ENCODE results near the gene LDHD. TPM values are rescaled to one million over a fixed set of nuclear protein-coding genes. Genes with fewer than 3 reads are reported as not detected.

Gene LDHD
- total RNA-seq, 4 donors from 2014 or later = 2.5 to 37.0 (median 22.4) TPM

DNA sequence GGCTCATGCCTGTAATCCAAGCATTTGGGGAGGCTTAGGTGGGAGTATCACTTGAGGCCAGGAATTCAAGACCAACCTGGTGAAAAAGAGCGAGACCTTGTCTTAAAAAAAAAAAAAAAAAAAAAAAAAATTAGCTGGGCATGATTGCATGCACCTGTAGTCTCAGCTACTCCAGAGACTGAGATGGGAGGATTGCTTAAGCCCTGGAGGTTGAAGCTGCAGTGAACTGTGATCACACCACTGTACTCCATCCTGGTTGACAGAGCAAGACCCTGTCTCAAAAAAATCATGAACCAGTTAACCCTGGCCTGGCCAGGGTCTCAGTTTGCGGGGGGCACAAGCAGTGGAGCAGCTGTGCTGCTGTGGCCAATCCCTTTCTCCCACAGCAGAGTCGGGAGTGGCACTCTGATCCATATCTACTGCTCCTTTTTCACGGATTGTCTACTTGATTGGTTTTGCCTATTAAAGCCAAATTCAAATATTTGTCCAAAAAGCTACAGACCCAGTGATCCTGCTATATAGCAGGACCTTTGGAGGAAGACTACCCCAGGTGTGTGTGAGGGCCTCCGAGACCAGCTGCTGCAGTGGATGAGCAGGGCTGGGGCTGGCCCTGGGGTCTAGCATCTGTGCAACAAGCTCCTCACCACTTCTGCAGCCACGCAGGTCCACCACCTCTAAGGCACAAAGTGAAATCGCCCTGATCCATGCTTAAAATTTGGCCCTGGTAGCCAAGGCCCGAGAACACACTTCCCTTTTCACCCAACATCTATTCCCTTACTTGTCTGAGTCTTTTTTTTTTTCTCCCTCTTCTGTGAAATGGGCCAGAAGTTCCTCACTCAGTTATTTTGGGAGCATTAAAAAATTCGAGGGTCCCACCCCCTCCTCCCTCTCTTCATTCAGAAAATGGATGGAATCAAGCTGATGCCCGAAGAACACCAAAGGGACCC is 48.2 kb downstream of the LDHD start:
- Histone ChIP-seq H3K36me3 (no peaks in the 10 kb centered on the region), H3K4me1 (peaks cover 0 to 32% (median 6%) of the 10 kb centered on the region in 4 donors), H3K27ac (no peak overlapping the region), H3K9me3 (no peaks in the 10 kb centered on the region), H3K4me3 (no peak overlapping the region), H3K27me3 (no peaks in the 10 kb centered on the region)
- TF ChIP-seq, protein P1, sequence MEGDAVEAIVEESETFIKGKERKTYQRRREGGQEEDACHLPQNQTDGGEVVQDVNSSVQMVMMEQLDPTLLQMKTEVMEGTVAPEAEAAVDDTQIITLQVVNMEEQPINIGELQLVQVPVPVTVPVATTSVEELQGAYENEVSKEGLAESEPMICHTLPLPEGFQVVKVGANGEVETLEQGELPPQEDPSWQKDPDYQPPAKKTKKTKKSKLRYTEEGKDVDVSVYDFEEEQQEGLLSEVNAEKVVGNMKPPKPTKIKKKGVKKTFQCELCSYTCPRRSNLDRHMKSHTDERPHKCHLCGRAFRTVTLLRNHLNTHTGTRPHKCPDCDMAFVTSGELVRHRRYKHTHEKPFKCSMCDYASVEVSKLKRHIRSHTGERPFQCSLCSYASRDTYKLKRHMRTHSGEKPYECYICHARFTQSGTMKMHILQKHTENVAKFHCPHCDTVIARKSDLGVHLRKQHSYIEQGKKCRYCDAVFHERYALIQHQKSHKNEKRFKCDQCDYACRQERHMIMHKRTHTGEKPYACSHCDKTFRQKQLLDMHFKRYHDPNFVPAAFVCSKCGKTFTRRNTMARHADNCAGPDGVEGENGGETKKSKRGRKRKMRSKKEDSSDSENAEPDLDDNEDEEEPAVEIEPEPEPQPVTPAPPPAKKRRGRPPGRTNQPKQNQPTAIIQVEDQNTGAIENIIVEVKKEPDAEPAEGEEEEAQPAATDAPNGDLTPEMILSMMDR (IDR thresholded peaks at IDR 0.05) = no peak
- no peak for TF ChIP-seq POLR2A (IDR thresholded peaks at IDR 0.05)
- no peak for DNase-seq

DNA sequence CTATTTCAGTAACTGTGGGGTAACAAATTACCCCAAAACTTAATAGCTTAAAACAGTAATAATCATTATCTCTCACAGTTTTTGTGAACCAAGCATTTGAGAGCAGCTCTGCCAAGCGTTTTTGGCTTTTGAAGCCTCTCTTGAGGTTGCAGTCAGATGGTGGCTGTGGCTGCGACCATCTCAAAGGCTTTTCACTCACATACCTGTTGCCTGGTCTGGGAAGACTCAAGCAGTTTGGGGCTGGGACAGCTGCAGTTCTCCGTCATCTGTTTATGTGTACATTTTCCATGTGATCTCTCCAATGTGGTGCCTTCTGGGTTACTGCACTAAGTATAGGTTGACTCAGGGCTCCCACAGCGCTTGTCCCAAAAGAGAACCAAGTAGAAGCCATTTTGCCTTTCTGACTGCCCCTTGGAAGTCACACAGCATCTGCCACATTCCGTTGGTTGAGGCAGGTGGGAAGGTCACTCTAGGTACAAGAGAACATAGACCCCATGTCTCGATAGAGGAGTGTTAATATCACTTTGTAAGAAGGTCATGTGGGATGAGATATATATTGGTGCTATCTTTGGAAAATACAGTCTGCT is 49.6 kb downstream of the LDHD start:
- Histone ChIP-seq H3K27me3 (no peaks in the 10 kb centered on the region), H3K27ac (peak overlapping the region in 2 of 4 donors; percentile 6 to 93), H3K36me3 (no peaks in the 10 kb centered on the region), H3K9me3 (no peaks in the 10 kb centered on the region), H3K4me3 (no peak overlapping the region), H3K4me1 (peaks cover 0 to 37% (median 6%) of the 10 kb centered on the region in 4 donors)
- DNase-seq = no peak
- TF ChIP-seq, protein P1 (IDR thresholded peaks at IDR 0.05) = no peak
- no peak for TF ChIP-seq POLR2A (IDR thresholded peaks at IDR 0.05)

DNA sequence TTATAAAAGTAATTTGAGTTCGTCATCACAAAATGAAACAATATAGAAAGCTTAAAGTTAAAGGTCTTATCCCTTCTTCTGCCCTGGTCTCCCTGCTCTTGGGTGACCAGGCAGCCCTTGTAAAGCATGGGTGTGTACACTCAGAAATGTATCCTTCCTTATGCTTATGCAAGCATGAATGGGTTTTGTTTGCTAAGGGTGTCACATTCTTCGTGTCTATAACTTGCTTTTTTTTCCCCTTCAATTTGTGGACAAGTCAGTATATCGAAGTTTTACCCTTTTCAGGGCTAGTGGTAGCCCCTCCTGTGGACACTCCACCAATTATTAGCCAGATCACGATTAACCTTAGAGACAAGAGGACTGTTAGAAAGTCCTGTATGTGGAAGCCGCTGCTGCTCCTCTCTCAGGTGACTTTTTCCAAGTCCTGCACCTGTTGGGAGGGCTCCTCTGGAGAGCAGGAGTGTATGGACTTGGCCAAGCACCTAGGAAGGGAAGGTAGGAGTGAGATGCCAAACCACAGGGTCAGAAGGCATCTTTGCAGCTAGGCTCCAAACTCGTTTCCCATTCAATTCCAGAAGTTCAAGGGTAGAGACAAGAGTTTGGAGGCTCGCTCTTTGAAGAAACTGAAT is 50.9 kb downstream of the LDHD start:
- no peaks in the 10 kb centered on the region for H3K27me3 ChIP-seq
- H3K9me3 ChIP-seq = no peaks in the 10 kb centered on the region
- TF ChIP-seq, protein P1 (IDR thresholded peaks at IDR 0.05) = no peak
- no peak for TF ChIP-seq POLR2A (IDR thresholded peaks at IDR 0.05)
- H3K36me3 ChIP-seq = no peaks in the 10 kb centered on the region
- H3K27ac ChIP-seq = peak overlapping the region in 3 of 4 donors; percentile 76 to 93 (median 91)
- peaks cover 0 to 37% (median 6%) of the 10 kb centered on the region in 4 donors for H3K4me1 ChIP-seq
- DNase-seq = peak in 1 of 3 donors; percentile 58
- H3K4me3 ChIP-seq = peak overlapping the region in 1 of 4 donors; percentile 12

DNA sequence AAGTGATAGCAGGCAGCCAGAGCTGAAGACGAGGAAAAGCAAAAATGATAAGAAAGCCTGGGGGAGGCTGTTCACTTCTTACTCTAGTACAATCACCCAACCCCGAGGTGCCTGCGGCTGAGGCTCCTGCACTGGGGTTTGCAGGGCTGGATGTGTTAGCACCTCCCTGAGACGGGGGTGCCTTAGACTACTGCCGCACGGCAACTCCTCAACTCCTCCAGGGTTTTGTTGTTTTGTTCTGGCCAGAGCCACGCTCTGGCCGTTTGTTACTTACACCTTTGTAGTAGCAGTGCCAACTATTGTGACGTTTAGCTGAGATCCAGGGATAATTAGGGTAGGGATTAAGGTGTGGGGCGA is 51.5 kb downstream of the LDHD start:
- Histone ChIP-seq H3K4me1 (peaks cover 0 to 35% (median 6%) of the 10 kb centered on the region in 4 donors), H3K36me3 (no peaks in the 10 kb centered on the region), H3K9me3 (no peaks in the 10 kb centered on the region), H3K27ac (peak overlapping the region in 3 of 4 donors; percentile 76 to 93 (median 91)), H3K4me3 (peak overlapping the region in 2 of 4 donors; percentile 10 to 12), H3K27me3 (no peaks in the 10 kb centered on the region)
- TF ChIP-seq, protein P1 (IDR thresholded peaks at IDR 0.05) = no peak
- TF ChIP-seq POLR2A (IDR thresholded peaks at IDR 0.05) = no peak
- peak in 2 of 3 donors; percentile 64 for DNase-seq

DNA sequence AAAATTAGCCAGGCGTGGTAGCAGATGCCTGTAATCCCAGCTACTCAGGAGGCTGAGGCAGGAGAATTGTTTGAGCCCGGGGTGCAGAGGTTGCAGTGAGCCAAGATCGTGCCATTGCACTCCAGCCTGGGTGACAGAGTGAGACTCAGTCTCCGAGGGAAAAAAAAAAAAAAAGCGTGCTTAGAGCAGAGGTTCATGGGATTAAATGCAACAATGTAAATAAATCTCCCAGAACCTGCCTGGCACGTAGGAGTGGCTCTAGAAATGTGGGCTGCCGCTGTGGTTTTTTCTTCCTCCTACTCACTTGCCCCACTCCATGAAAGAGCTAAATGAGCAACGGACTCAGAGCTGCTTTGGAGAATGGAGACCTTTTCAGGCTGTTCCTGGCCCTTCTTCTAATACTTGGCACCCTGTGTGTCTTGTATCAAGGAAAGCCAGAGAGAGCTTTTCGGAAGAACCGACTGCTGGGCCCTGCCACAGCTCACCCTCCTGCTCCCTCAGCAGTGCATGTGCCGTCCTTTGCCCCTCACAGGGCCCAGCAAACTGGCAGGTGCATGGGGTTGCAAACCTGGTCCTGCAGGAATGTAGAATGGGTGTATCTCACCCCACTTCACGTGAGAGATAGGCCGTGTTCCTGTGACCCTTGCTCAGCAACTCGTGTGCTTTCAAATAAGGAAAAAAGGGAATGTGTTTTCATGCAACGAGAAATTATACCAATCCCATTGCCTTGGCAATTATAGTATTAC is 52.0 kb downstream of the LDHD start:
- peak overlapping the region in 3 of 4 donors; percentile 76 to 93 (median 91) for H3K27ac ChIP-seq
- peak overlapping the region in 2 of 4 donors; percentile 10 to 12 for H3K4me3 ChIP-seq
- peak in 2 of 3 donors; percentile 75 to 82 for DNase-seq
- H3K9me3 ChIP-seq = no peaks in the 10 kb centered on the region
- peaks cover 0 to 29% (median 6%) of the 10 kb centered on the region in 4 donors for H3K4me1 ChIP-seq
- H3K36me3 ChIP-seq = no peaks in the 10 kb centered on the region
- no peaks in the 10 kb centered on the region for H3K27me3 ChIP-seq
- peak in 1 of 2 donors; percentile 28 for TF ChIP-seq POLR2A (IDR thresholded peaks at IDR 0.05)
- TF ChIP-seq, protein P1 (IDR thresholded peaks at IDR 0.05) = no peak

Measured in Peyer's patch (tissue), 4 donors.